Mammary epithelial cell (primary cell): ENCODE results near the gene ADAM8.

Experiments used
- EZH2 ChIP-seq: IDR thresholded peaks from 2 replicates; pipeline ENCODE4 v1.6.1; 2012; ENCODE audit warnings: low read length, inconsistent platforms, borderline replicate concordance
- TF ChIP-seq, protein P1 (sequence below), 2 donors: IDR thresholded peaks in 1 of 2; conservative IDR thresholded peaks in 1 of 2; 2 replicates each; pipeline ENCODE4 v1.5.1; 2011 to 2012; ENCODE audit warnings: inconsistent platforms in 2 of 2, low read length in 2 of 2, mild to moderate bottlenecking in 2 of 2, control low read depth in 1 of 2, low read depth in 1 of 2; ENCODE audit not compliant: insufficient read depth in 1 of 2; ENCODE audit errors: extremely low read depth in 1 of 2

DNA sequence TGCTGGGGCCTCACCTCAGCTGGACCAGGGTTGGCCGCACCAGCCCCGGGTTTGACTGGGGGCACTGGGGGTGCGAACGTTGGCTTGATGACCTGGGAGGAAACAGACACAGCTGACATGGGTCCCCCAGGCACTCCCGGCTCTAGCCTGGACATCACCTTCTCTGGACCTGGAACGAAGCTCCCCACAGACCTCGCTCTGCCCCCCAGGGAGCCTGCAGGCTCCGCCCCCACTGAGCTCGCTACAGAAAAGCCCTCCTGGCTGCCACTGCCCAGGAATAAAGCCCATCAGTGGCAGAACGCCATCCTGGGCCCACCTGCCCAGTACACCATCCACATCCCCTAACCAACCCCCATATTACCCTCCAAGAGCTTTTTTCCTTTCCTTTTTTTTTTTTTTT, 13.0 kb downstream of the ADAM8 start:
- no peak for TF ChIP-seq EZH2
- TF ChIP-seq, protein P1, sequence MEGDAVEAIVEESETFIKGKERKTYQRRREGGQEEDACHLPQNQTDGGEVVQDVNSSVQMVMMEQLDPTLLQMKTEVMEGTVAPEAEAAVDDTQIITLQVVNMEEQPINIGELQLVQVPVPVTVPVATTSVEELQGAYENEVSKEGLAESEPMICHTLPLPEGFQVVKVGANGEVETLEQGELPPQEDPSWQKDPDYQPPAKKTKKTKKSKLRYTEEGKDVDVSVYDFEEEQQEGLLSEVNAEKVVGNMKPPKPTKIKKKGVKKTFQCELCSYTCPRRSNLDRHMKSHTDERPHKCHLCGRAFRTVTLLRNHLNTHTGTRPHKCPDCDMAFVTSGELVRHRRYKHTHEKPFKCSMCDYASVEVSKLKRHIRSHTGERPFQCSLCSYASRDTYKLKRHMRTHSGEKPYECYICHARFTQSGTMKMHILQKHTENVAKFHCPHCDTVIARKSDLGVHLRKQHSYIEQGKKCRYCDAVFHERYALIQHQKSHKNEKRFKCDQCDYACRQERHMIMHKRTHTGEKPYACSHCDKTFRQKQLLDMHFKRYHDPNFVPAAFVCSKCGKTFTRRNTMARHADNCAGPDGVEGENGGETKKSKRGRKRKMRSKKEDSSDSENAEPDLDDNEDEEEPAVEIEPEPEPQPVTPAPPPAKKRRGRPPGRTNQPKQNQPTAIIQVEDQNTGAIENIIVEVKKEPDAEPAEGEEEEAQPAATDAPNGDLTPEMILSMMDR (conservative IDR thresholded peaks at IDR 0.05 in 1 of 2, IDR thresholded peaks at IDR 0.05 in 1 of 2; ENCODE audit: extremely low read depth in 1 of 2, insufficient read depth in 1 of 2, low read depth in 1 of 2, low read length in 2 of 2): no peak
